Mucosa of stomach (tissue), 1 donor: Measurements from ENCODE around the gene SDF2L1.
"Not testable (repeated sequence)": the region's sequence is repeated elsewhere in the genome, so short reads cannot be mapped to it uniquely, and the experiment has no call there.

ENCODE experiments used
- H3K27me3 ChIP-seq: one replicate; pipeline ENCODE4 v1.7.0; 2013; ENCODE audit warnings: mild to moderate bottlenecking, low read length; ENCODE audit not compliant: control insufficient read depth, insufficient read depth
- H3K36me3 ChIP-seq: one replicate; pipeline ENCODE4 v1.7.0; 2013; ENCODE audit warnings: low read length; ENCODE audit not compliant: control insufficient read depth, insufficient read depth
- H3K4me1 ChIP-seq: one replicate; pipeline ENCODE4 v1.7.0; 2013; ENCODE audit warnings: mild to moderate bottlenecking, low read length; ENCODE audit not compliant: control insufficient read depth, insufficient read depth
- H3K4me3 ChIP-seq: one replicate; pipeline ENCODE4 v1.7.0; 2013; ENCODE audit warnings: low read length
- H3K9ac ChIP-seq: one replicate; pipeline ENCODE4 v1.7.0; 2013; ENCODE audit warnings: mild to moderate bottlenecking, low read length, moderate library complexity
- H3K9me3 ChIP-seq: one replicate; pipeline ENCODE4 v1.7.0; 2013; ENCODE audit warnings: mild to moderate bottlenecking, low read length, moderate library complexity; ENCODE audit not compliant: control insufficient read depth
- donor health status: Pancreatic carcinoma.

The SDF2L1 gene

DNA sequence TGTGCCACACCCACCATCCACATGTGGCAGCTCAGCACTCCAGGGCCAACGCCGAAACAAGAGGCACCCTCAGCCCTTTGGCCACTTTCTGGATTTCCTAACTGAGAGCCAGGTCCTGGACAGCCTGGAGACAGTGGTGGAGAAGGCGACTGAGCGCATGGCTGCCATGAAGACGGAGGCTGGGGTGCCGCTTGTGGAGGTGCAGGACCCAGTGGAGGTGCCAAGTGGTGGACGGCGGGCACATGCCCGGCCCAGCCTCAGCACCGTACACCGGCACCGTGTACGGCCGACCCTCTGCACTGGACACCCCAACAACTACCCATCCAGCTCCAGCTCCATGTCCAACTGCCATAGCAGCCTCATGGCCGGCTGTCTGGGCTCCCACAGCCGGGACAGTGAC, 8.0 kb upstream of the SDF2L1 start:
- Histone ChIP-seq H3K4me1 (peaks cover 6% of the 10 kb centered on the region), H3K9me3 (no peaks in the 10 kb centered on the region), H3K4me3 (no peak overlapping the region), H3K36me3 (no peaks in the 10 kb centered on the region), H3K9ac (no peak overlapping the region), H3K27me3 (no peaks in the 10 kb centered on the region)

- Histone ChIP-seq H3K9ac (no peak overlapping the region), H3K27me3 (no peaks in the 10 kb centered on the region), H3K9me3 (no peaks in the 10 kb centered on the region), H3K36me3 (no peaks in the 10 kb centered on the region), H3K4me1 (peaks cover 3% of the 10 kb centered on the region), H3K4me3 (no peak overlapping the region)
Measured at GRCh38 chr22:21634844-21635243, 7.3 kb upstream of the SDF2L1 start.

- no peaks in the 10 kb centered on the region for H3K9me3 ChIP-seq
- H3K36me3 ChIP-seq, result no peaks in the 10 kb centered on the region
- no peak overlapping the region for H3K4me3 ChIP-seq
- no peaks in the 10 kb centered on the region for H3K27me3 ChIP-seq
- H3K9ac ChIP-seq, result no peak overlapping the region
- H3K4me1 ChIP-seq, result peaks cover 3% of the 10 kb centered on the region
Measured at GRCh38 chr22:21635771-21636510, 6.2 kb upstream of the SDF2L1 start.

GRCh38 chr22:21636629-21637218, 5.4 kb upstream of the SDF2L1 start:
- Histone ChIP-seq H3K36me3 (no peaks in the 10 kb centered on the region), H3K4me1 (peaks cover 3% of the 10 kb centered on the region), H3K9me3 (no peaks in the 10 kb centered on the region), H3K9ac (no peak overlapping the region), H3K27me3 (no peaks in the 10 kb centered on the region), H3K4me3 (no peak overlapping the region)

- not testable (repeated sequence) for H3K4me3 ChIP-seq, H3K27me3 ChIP-seq, H3K9ac ChIP-seq, H3K9me3 ChIP-seq, H3K4me1 ChIP-seq, H3K36me3 ChIP-seq
Measured at GRCh38 chr22:21637450-21637849, 4.7 kb upstream of the SDF2L1 start.

- H3K4me1 ChIP-seq, result peaks cover 9% of the 10 kb centered on the region
- no peak overlapping the region for H3K4me3 ChIP-seq
- no peak overlapping the region for H3K9ac ChIP-seq
- H3K36me3 ChIP-seq, result no peaks in the 10 kb centered on the region
- no peaks in the 10 kb centered on the region for H3K27me3 ChIP-seq
- H3K9me3 ChIP-seq, result no peaks in the 10 kb centered on the region
Measured at GRCh38 chr22:21639359-21639758, 2.7 kb upstream of the SDF2L1 start.

- Histone ChIP-seq H3K36me3 (no peaks in the 10 kb centered on the region), H3K9ac (no peak overlapping the region), H3K4me3 (no peak overlapping the region), H3K9me3 (no peaks in the 10 kb centered on the region), H3K27me3 (no peaks in the 10 kb centered on the region), H3K4me1 (peaks cover 9% of the 10 kb centered on the region)
Measured at GRCh38 chr22:21640810-21641209, 1.3 kb upstream of the SDF2L1 start.

GRCh38 chr22:21641417-21641788, 699 bp upstream of the SDF2L1 start:
- H3K9ac ChIP-seq, result peak overlapping the region; percentile 12
- peaks cover 9% of the 10 kb centered on the region for H3K4me1 ChIP-seq
- no peaks in the 10 kb centered on the region for H3K27me3 ChIP-seq
- no peaks in the 10 kb centered on the region for H3K9me3 ChIP-seq
- H3K36me3 ChIP-seq, result no peaks in the 10 kb centered on the region
- peak overlapping the region; percentile 52 for H3K4me3 ChIP-seq

- Histone ChIP-seq H3K9ac (peak overlapping the region; percentile 70), H3K27me3 (no peaks in the 10 kb centered on the region), H3K4me1 (peaks cover 9% of the 10 kb centered on the region), H3K9me3 (no peaks in the 10 kb centered on the region), H3K36me3 (no peaks in the 10 kb centered on the region), H3K4me3 (peak overlapping the region; percentile 52)
Measured at GRCh38 chr22:21642584-21643448, 714 bp downstream of the SDF2L1 start.

DNA sequence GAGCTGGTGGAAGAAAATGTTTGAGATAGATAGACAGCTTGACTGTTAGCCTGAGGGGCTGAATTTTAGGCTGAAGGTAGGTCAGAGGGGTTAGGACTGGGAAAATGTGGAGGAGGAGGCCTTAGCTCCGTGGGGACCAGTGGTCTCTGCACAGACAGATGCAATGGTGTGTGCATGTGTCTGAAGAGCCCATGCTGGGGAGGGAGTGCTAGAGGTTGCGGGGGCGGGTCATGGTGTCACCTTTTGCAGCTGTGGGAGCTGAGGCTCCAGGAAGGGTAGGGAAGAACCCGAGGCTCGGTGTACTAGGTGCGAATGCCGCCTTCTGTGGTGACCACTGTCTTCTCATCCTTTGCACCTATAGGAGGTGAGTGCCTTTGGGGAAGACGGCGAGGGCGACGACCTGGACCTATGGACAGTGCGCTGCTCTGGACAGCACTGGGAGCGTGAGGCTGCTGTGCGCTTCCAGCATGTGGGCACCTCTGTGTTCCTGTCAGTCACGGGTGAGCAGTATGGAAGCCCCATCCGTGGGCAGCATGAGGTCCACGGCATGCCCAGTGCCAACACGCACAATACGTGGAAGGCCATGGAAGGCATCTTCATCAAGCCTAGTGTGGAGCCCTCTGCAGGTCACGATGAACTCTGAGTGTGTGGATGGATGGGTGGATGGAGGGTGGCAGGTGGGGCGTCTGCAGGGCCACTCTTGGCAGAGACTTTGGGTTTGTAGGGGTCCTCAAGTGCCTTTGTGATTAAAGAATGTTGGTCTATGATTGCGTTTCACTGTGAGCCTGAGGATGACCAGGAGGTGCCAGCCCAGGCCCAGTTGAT, 1.6 kb downstream of the SDF2L1 start:
- Histone ChIP-seq H3K4me1 (peaks cover 6% of the 10 kb centered on the region), H3K27me3 (no peaks in the 10 kb centered on the region), H3K36me3 (no peaks in the 10 kb centered on the region), H3K4me3 (no peak overlapping the region), H3K9ac (no peak overlapping the region), H3K9me3 (no peaks in the 10 kb centered on the region)

DNA sequence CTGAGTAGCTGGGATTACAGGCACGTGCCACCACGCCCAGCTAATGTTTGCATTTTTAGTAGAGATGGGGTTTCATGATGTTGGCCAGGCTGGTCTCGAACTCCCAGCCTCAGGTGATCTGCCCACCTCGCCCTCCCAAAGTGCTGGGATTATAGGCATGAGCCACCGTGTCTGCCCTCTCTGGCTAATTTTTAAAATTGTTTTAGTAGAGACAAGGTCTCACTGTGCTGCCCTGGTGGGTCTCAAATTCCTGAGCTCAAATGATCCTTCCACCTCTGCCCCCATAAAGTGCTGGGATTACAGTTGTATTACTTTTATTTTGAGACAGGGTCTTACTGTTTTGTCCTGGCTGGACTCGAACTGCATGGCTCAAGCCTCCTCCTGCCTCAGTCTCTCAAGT, 3.4 kb downstream of the SDF2L1 start:
- not testable (repeated sequence) for H3K9me3 ChIP-seq, H3K36me3 ChIP-seq, H3K9ac ChIP-seq, H3K4me1 ChIP-seq, H3K4me3 ChIP-seq, H3K27me3 ChIP-seq
